ENCODE data around the gene SLC6A13. TPM values are rescaled to one million over a fixed set of nuclear protein-coding genes. Genes with fewer than 3 reads are reported as not detected.

SLC6A13 gene
- total and polyA plus RNA-seq, 2 donors (not counting 1 experiment from before 2014, with no cell fraction given) = 0.22 to 0.54 TPM

GRCh38 chr12:252636-253035, 10.0 kb downstream of the SLC6A13 start:
- TF ChIP-seq EZH2 (IDR thresholded peaks at IDR 0.05; ENCODE audit: borderline replicate concordance, insufficient read depth, low read depth, low read length, poor library complexity, severe bottlenecking) (no peak), CTCF (IDR thresholded peaks at IDR 0.05) (no peak)
- no CpG with 5 or more reads among the region's 5 CpGs for WGBS (ENCODE audit: insufficient coverage)

GRCh38 chr12:247271-247670, 15.4 kb downstream of the SLC6A13 start:
- Histone ChIP-seq H3K4me2 (replicated peaks; ENCODE audit: low read depth, low read length, poor library complexity, severe bottlenecking) (no peak overlapping the region), H3K9me3 (ENCODE audit: control extremely low read depth in 1 of 3, control insufficient read depth in 2 of 3, insufficient read depth in 1 of 3, low read length in 2 of 3) (peaks cover 3 to 17% (median 15%) of the 10 kb centered on the region in 3 donors), H3K4me1 (ENCODE audit: control insufficient read depth in 2 of 2, insufficient read depth in 2 of 2, low read length in 2 of 2) (no peaks in the 10 kb centered on the region), H3K27ac (ENCODE audit: low read length in 2 of 2) (no peak overlapping the region), H3K36me3 (replicated peaks in 1 of 2; ENCODE audit: control extremely low read depth in 1 of 2, control insufficient read depth in 1 of 2, extremely low read depth in 1 of 2, insufficient read depth in 2 of 2, low read length in 1 of 2) (no peaks in the 10 kb centered on the region), H2AFZ (ENCODE audit: insufficient read depth, low read depth, low read length, poor library complexity, severe bottlenecking) (no peak overlapping the region), H3K4me3 (ENCODE audit: control extremely low read depth in 1 of 5, extremely low read depth in 1 of 5, insufficient read depth in 1 of 5, low read depth in 2 of 5, low read length in 4 of 5) (no peak overlapping the region), H3K9ac (ENCODE audit: low read length) (no peak overlapping the region), H4K20me1 (ENCODE audit: control insufficient read depth, insufficient read depth, low read length, poor library complexity, severe bottlenecking) (no peaks in the 10 kb centered on the region), H3K79me2 (ENCODE audit: control insufficient read depth, insufficient read depth, low read length) (no peaks in the 10 kb centered on the region), H3K27me3 (replicated peaks in 1 of 4; ENCODE audit: control extremely low read depth in 1 of 4, control insufficient read depth in 3 of 4, insufficient read depth in 4 of 4, low read length in 3 of 4) (peaks cover 0 to 8% (median 0%) of the 10 kb centered on the region in 4 experiments)
- no peak overlapping the region for H3K27ac Mint-ChIP-seq
- H3K27me3 Mint-ChIP-seq = peaks cover 21% of the 10 kb centered on the region
- peaks cover 6% of the 10 kb centered on the region for H3K9me3 Mint-ChIP-seq (ENCODE audit: insufficient read depth)
- ChIA-PET POLR2A (no interaction called here), CTCF (no interaction called here)
- H3K4me3 Mint-ChIP-seq = no peak overlapping the region
- intact Hi-C loops (cut with micrococcal nuclease) = no loop called here
- WGBS (ENCODE audit: insufficient coverage) = 100% methylated on average over 1 of the region's 3 CpGs
- ATAC-seq (ENCODE audit: low read depth) (no peak), DNase-seq (no peak)
- H3K4me1 Mint-ChIP-seq = no peaks in the 10 kb centered on the region
- TF ChIP-seq CTCF (IDR thresholded peaks at IDR 0.05) (no peak), EZH2 (IDR thresholded peaks at IDR 0.05; ENCODE audit: borderline replicate concordance, insufficient read depth, low read depth, low read length, poor library complexity, severe bottlenecking) (no peak)

More at GRCh38 chr12:252636-253035, 10.0 kb downstream of the SLC6A13 start:
- CTCF ChIA-PET = no interaction called here
- no peaks in the 10 kb centered on the region for H3K36me3 ChIP-seq (replicated peaks in 1 of 2; ENCODE audit: control extremely low read depth in 1 of 2, control insufficient read depth in 1 of 2, extremely low read depth in 1 of 2, insufficient read depth in 2 of 2, low read length in 1 of 2)
- H3K4me2 ChIP-seq (replicated peaks; ENCODE audit: low read depth, low read length, poor library complexity, severe bottlenecking) = no peak overlapping the region
- peaks cover 38% of the 10 kb centered on the region for H3K27me3 Mint-ChIP-seq
- H3K4me1 ChIP-seq (ENCODE audit: control insufficient read depth in 2 of 2, insufficient read depth in 2 of 2, low read length in 2 of 2) = no peaks in the 10 kb centered on the region
- H2AFZ ChIP-seq (ENCODE audit: insufficient read depth, low read depth, low read length, poor library complexity, severe bottlenecking) = no peak overlapping the region
- no peaks in the 10 kb centered on the region for H3K9me3 Mint-ChIP-seq (ENCODE audit: insufficient read depth)
- no peaks in the 10 kb centered on the region for H3K4me1 Mint-ChIP-seq
- no peak overlapping the region for H3K27ac Mint-ChIP-seq
- H3K4me3 Mint-ChIP-seq = no peak overlapping the region
- intact Hi-C loops (cut with micrococcal nuclease) = no loop called here
- H3K27me3 ChIP-seq (replicated peaks in 1 of 4; ENCODE audit: control extremely low read depth in 1 of 4, control insufficient read depth in 3 of 4, insufficient read depth in 4 of 4, low read length in 3 of 4) = peaks cover 0 to 9% (median 0%) of the 10 kb centered on the region in 4 experiments
- no peaks in the 10 kb centered on the region for H3K79me2 ChIP-seq (ENCODE audit: control insufficient read depth, insufficient read depth, low read length)
- no peak overlapping the region for H3K4me3 ChIP-seq (ENCODE audit: control extremely low read depth in 1 of 5, extremely low read depth in 1 of 5, insufficient read depth in 1 of 5, low read depth in 2 of 5, low read length in 4 of 5)
- no peaks in the 10 kb centered on the region for H4K20me1 ChIP-seq (ENCODE audit: control insufficient read depth, insufficient read depth, low read length, poor library complexity, severe bottlenecking)
- no peak overlapping the region for H3K9ac ChIP-seq (ENCODE audit: low read length)
- H3K27ac ChIP-seq (ENCODE audit: low read length in 2 of 2) = no peak overlapping the region
- H3K9me3 ChIP-seq (ENCODE audit: control extremely low read depth in 1 of 3, control insufficient read depth in 2 of 3, insufficient read depth in 1 of 3, low read length in 2 of 3) = peaks cover 0 to 4% (median 3%) of the 10 kb centered on the region in 3 donors
- ATAC-seq (ENCODE audit: low read depth) (no peak), DNase-seq (no peak)
- POLR2A ChIA-PET = no interaction called here

All from B cell (primary cell).